GM23338 (cell line): ENCODE data around the gene SLC35F1. TPM values are rescaled to one million over a fixed set of nuclear protein-coding genes. Genes with fewer than 3 reads are reported as not detected.
A peak's percentile ranks its signal among the peaks of the same experiment; 100 is the strongest.

ENCODE experiments used
- ATAC-seq: fragments of 200-7000 bp; cut with Tn5 transposase; 3 replicates; pipeline ENCODE4 v1.9.1; 2020
- DNase-seq: peaks from one replicate; pipeline ENCODE4 v3.0.0-alpha.2; 2015; ENCODE audit warnings: low spot score
- H2AFZ ChIP-seq: fragments of 200-600 bp; sonication (generic); 2 replicates; pipeline ENCODE4 v1.8.0; 2016; ENCODE audit warnings: antibody characterized with exemption, mild to moderate bottlenecking, moderate library complexity
- H3F3A ChIP-seq: fragments of 200-600 bp; sonication (generic); replicated peaks from 2 replicates; pipeline ENCODE4 v1.8.0; 2017; ENCODE audit warnings: antibody characterized with exemption, mixed run types, low read depth
- H3K27ac ChIP-seq: fragments of 200-600 bp; sonication (generic); 2 replicates; pipeline ENCODE4 v1.6.1; 2016; ENCODE audit warnings: low read depth
- H3K27me3 ChIP-seq: fragments of 200-600 bp; sonication (generic); 2 replicates; pipeline ENCODE4 v1.8.0; 2016; ENCODE audit warnings: mild to moderate bottlenecking, mixed run types, moderate library complexity; ENCODE audit not compliant: insufficient read depth
- H3K36me3 ChIP-seq: fragments of 200-600 bp; sonication (generic); 2 replicates; pipeline ENCODE4 v1.8.0; 2016; ENCODE audit warnings: mild to moderate bottlenecking; ENCODE audit not compliant: insufficient read depth
- H3K4me1 ChIP-seq: fragments of 200-600 bp; sonication (generic); 2 replicates; pipeline ENCODE4 v1.8.0; 2016; ENCODE audit warnings: mild to moderate bottlenecking, moderate library complexity; ENCODE audit not compliant: insufficient read depth
- H3K4me2 ChIP-seq: fragments of 200-600 bp; sonication (generic); 2 replicates; pipeline ENCODE4 v1.7.1; 2017; ENCODE audit warnings: mixed run types
- H3K4me3 ChIP-seq: fragments of 200-600 bp; sonication (generic); 2 replicates; pipeline ENCODE4 v1.6.1; 2016; ENCODE audit warnings: mixed run types
- H3K79me2 ChIP-seq: fragments of 200-600 bp; sonication (generic); replicated peaks from 2 replicates; pipeline ENCODE4 v1.8.0; 2017; ENCODE audit warnings: mild to moderate bottlenecking; ENCODE audit not compliant: insufficient read depth
- H3K9me2 ChIP-seq: fragments of 200-600 bp; sonication (generic); 2 replicates; pipeline ENCODE4 v1.8.0; 2017; ENCODE audit not compliant: insufficient read depth
- H4K20me1 ChIP-seq: fragments of 200-600 bp; sonication (generic); replicated peaks from 2 replicates; pipeline ENCODE4 v1.8.0; 2017; ENCODE audit warnings: mild to moderate bottlenecking; ENCODE audit not compliant: insufficient read depth
- H3K27ac Mint-ChIP-seq: 2 replicates; pipeline ENCODE4 v1.8.0; 2020; ENCODE audit warnings: inconsistent platforms, mild to moderate bottlenecking, moderate library complexity, mixed read lengths
- H3K27me3 Mint-ChIP-seq: 3 replicates; pipeline ENCODE4 v1.8.0; 2022; ENCODE audit warnings: low read depth, mild to moderate bottlenecking, moderate library complexity, mixed read lengths, inconsistent platforms; ENCODE audit not compliant: insufficient read depth, poor library complexity
- H3K36me3 Mint-ChIP-seq: 3 replicates; pipeline ENCODE4 v1.8.0; 2021; ENCODE audit warnings: low read depth, mild to moderate bottlenecking, inconsistent platforms, moderate library complexity, mixed read lengths
- H3K4me1 Mint-ChIP-seq: 3 replicates; pipeline ENCODE4 v1.8.0; 2020; ENCODE audit warnings: mild to moderate bottlenecking, inconsistent platforms, mixed read lengths
- H3K4me3 Mint-ChIP-seq: 3 replicates; pipeline ENCODE4 v1.8.0; 2021; ENCODE audit warnings: moderate library complexity, mild to moderate bottlenecking, inconsistent platforms, mixed read lengths
- H3K9me3 Mint-ChIP-seq: 3 replicates; pipeline ENCODE4 v1.8.0; 2020; ENCODE audit warnings: moderate library complexity, mild to moderate bottlenecking, inconsistent platforms, mixed read lengths
- CREB1 ChIP-seq: fragments of 250-450 bp; sonication (Bioruptor Pico); IDR thresholded peaks from 2 replicates; pipeline ENCODE4 v1.5.0; 2020; ENCODE audit warnings: low read depth, mild to moderate bottlenecking, moderate library complexity
- CTCF ChIP-seq, 2 experiments: fragments of 200-600 bp in 1 of 2; sonication (generic) in 1 of 2; conservative IDR thresholded peaks; 2 replicates each; pipeline versions ENCODE4 v1.5.1 to v1.6.1; 2016 to 2017; ENCODE audit warnings: antibody characterized with exemption in 2 of 2, low read depth in 2 of 2, mild to moderate bottlenecking in 2 of 2, moderate library complexity in 1 of 2
- ETS1 ChIP-seq: IDR thresholded peaks from 2 replicates; pipeline ENCODE4 v1.6.1; 2016; ENCODE audit warnings: antibody characterized with exemption
- JUNB ChIP-seq: IDR thresholded peaks from one replicate; pipeline ENCODE4 v1.6.1; 2016; ENCODE audit warnings: antibody characterized with exemption; ENCODE audit not compliant: unreplicated experiment
- REST ChIP-seq: IDR thresholded peaks from one replicate; pipeline ENCODE4 v1.6.1; 2018; ENCODE audit warnings: antibody characterized with exemption; ENCODE audit not compliant: unreplicated experiment
- ZNF114 ChIP-seq: fragments of 250-450 bp; sonication (Bioruptor Pico); IDR thresholded peaks from 2 replicates; pipeline ENCODE4 v1.5.0; 2020; ENCODE audit warnings: mild to moderate bottlenecking, moderate library complexity
- ZNF331 ChIP-seq: fragments of 250-450 bp; sonication (Bioruptor Pico); IDR thresholded peaks from 2 replicates; pipeline ENCODE4 v1.5.0; 2020; ENCODE audit warnings: low read depth, mild to moderate bottlenecking, moderate library complexity
- polyA plus RNA-seq: library from polyadenylated mRNA; unstranded; fragments of >200 nt; fragmentation: Nextera tagmentation; extraction: Ambion mirVana; gene quantifications from 2 replicates; pipeline ENCODE4 v1.2.1, GENCODE V29; 2016
- total RNA-seq: library from RNA; depleted of rRNA; stranded (reverse); fragments of >200 nt; shearing (Covaris generic); gene quantifications from 2 replicates; pipeline ENCODE4 v1.2.3, GENCODE V29; 2014

The SLC35F1 gene
- total and polyA plus RNA-seq, 2 experiments from 2014 or later, result 3.0 to 10.3 TPM

GRCh38 chr6:118283766-118284165 is 376.7 kb downstream of the SLC35F1 start:
- Histone ChIP-seq H2AFZ (no peak overlapping the region), H4K20me1 (no peaks in the 10 kb centered on the region), H3K36me3 (no peaks in the 10 kb centered on the region), H3K9me2 (no peaks in the 10 kb centered on the region; the same call in 1 of the 2 replicates), H3K27me3 (no peaks in the 10 kb centered on the region), H3K4me2 (no peak overlapping the region), H3F3A (no peaks in the 10 kb centered on the region), H3K4me3 (no peak overlapping the region), H3K4me1 (peaks cover 11% of the 10 kb centered on the region), H3K27ac (no peak overlapping the region), H3K79me2 (no peaks in the 10 kb centered on the region)
- Mint-ChIP-seq H3K9me3 (peaks cover 1% of the 10 kb centered on the region; the same call in 1 of the 3 replicates), H3K27me3 (peaks cover 2% of the 10 kb centered on the region), H3K27ac (peak overlapping the region; percentile 71; the same call in 1 of the 2 replicates), H3K4me1 (peaks cover 12% of the 10 kb centered on the region), H3K36me3 (peaks cover 4% of the 10 kb centered on the region; the same call in 2 of the 3 replicates), H3K4me3 (no peak overlapping the region)
- DNase-seq (peak; percentile 78), ATAC-seq (peak; percentile 62)
- TF ChIP-seq CREB1 (CRISPR knock-in tag) (no peak), JUNB (no peak), ZNF331 (CRISPR knock-in tag) (no peak), CTCF (conservative IDR thresholded peaks at IDR 0.05; ENCODE audit: low read depth in 2 of 2) (peak; percentile 79 to 87), ZNF114 (CRISPR knock-in tag) (no peak)

- no peak overlapping the region for H2AFZ ChIP-seq
- no peaks in the 10 kb centered on the region for H3K79me2 ChIP-seq
- DNase-seq (peak; percentile 13), ATAC-seq (peak; percentile 42; the same call in 2 of the 3 replicates)
- H3K27me3 Mint-ChIP-seq, result peaks cover 2% of the 10 kb centered on the region
- H3K27ac ChIP-seq, result no peak overlapping the region
- H3K27me3 ChIP-seq, result no peaks in the 10 kb centered on the region
- peaks cover 15% of the 10 kb centered on the region for H3K4me1 Mint-ChIP-seq
- H3F3A ChIP-seq, result no peaks in the 10 kb centered on the region
- H3K4me3 ChIP-seq, result no peak overlapping the region
- no peaks in the 10 kb centered on the region for H3K9me2 ChIP-seq
- H4K20me1 ChIP-seq, result no peaks in the 10 kb centered on the region
- peaks cover 3% of the 10 kb centered on the region; the same call in 1 of the 3 replicates for H3K9me3 Mint-ChIP-seq
- peaks cover 6% of the 10 kb centered on the region; the same call in 2 of the 3 replicates for H3K36me3 Mint-ChIP-seq
- H3K36me3 ChIP-seq, result no peaks in the 10 kb centered on the region
- no peak overlapping the region for H3K27ac Mint-ChIP-seq
- TF ChIP-seq CTCF (conservative IDR thresholded peaks at IDR 0.05; ENCODE audit: low read depth in 2 of 2), result peak; percentile 58 to 68
- no peak for TF ChIP-seq REST
- no peak for TF ChIP-seq ETS1
- H3K4me1 ChIP-seq, result peaks cover 14% of the 10 kb centered on the region
- H3K4me3 Mint-ChIP-seq, result no peak overlapping the region
- H3K4me2 ChIP-seq, result no peak overlapping the region
Observed at GRCh38 chr6:118284736-118285360, 377.8 kb downstream of the SLC35F1 start.
